COLO668 (cell line): Measurements from ENCODE around the gene EPB41L1.

Experiments
- DNase-seq: peaks from one replicate; lab custom pipeline; 2025; ENCODE audit not compliant: unreplicated experiment; lab: John Stamatoyannopoulos, UW

The EPB41L1 gene

GRCh38 chr20:36218380-36219064, 64.0 kb downstream of the EPB41L1 start:
- DNase-seq, result no peak

- no peak for DNase-seq
Measured at GRCh38 chr20:36219671-36220220, 65.2 kb downstream of the EPB41L1 start.

GRCh38 chr20:36225666-36226065, 71.1 kb downstream of the EPB41L1 start:
- DNase-seq, result no peak

GRCh38 chr20:36228770-36229169, 74.2 kb downstream of the EPB41L1 start:
- no peak for DNase-seq

- no peak for DNase-seq
Measured at GRCh38 chr20:36230019-36230418, 75.5 kb downstream of the EPB41L1 start.

GRCh38 chr20:36231331-36231730, 76.8 kb downstream of the EPB41L1 start:
- no peak for DNase-seq

GRCh38 chr20:36234771-36235320, 80.3 kb downstream of the EPB41L1 start:
- DNase-seq, result no peak

- peak; percentile 86 for DNase-seq
Measured at GRCh38 chr20:36235892-36236785, 81.6 kb downstream of the EPB41L1 start, which contains the start of gene AAR2. Gene AAR2 (plus strand): TSS chr20:36236478. CDS start chr20:36239869, 3,391 bp downstream.

GRCh38 chr20:36236786-36237121, 82.2 kb downstream of the EPB41L1 start:
- no peak for DNase-seq

GRCh38 chr20:36237477-36237876, 82.9 kb downstream of the EPB41L1 start:
- no peak for DNase-seq

- DNase-seq, result no peak
Measured at GRCh38 chr20:36238153-36238552, 83.6 kb downstream of the EPB41L1 start.

- no peak for DNase-seq
Measured at GRCh38 chr20:36238760-36239159, 84.2 kb downstream of the EPB41L1 start.

- no peak for DNase-seq
Measured at GRCh38 chr20:36240076-36240475, 85.5 kb downstream of the EPB41L1 start.

GRCh38 chr20:36241678-36242077, 87.1 kb downstream of the EPB41L1 start:
- DNase-seq, result no peak

- DNase-seq, result no peak
Measured at GRCh38 chr20:36243726-36244125, 89.2 kb downstream of the EPB41L1 start.

- no peak for DNase-seq
Measured at GRCh38 chr20:36246401-36246800, 91.9 kb downstream of the EPB41L1 start.

GRCh38 chr20:36248836-36249235, 94.3 kb downstream of the EPB41L1 start:
- DNase-seq, result no peak

- DNase-seq, result no peak
Measured at GRCh38 chr20:36249450-36249849, 94.9 kb downstream of the EPB41L1 start.

- no peak for DNase-seq
Measured at GRCh38 chr20:36251426-36251825, 96.9 kb downstream of the EPB41L1 start.

- DNase-seq, result no peak
Measured at GRCh38 chr20:36252511-36252910, 98.0 kb downstream of the EPB41L1 start.

GRCh38 chr20:36253036-36253435, 98.5 kb downstream of the EPB41L1 start:
- no peak for DNase-seq

GRCh38 chr20:36254076-36254475, 99.5 kb downstream of the EPB41L1 start:
- no peak for DNase-seq
